Measurements from ENCODE around the gene XRCC5. TPM values are rescaled to one million over a fixed set of nuclear protein-coding genes. Genes with fewer than 3 reads are reported as not detected.

The XRCC5 gene
- total RNA-seq, 1 experiment from 2014 or later = 618 TPM

DNA sequence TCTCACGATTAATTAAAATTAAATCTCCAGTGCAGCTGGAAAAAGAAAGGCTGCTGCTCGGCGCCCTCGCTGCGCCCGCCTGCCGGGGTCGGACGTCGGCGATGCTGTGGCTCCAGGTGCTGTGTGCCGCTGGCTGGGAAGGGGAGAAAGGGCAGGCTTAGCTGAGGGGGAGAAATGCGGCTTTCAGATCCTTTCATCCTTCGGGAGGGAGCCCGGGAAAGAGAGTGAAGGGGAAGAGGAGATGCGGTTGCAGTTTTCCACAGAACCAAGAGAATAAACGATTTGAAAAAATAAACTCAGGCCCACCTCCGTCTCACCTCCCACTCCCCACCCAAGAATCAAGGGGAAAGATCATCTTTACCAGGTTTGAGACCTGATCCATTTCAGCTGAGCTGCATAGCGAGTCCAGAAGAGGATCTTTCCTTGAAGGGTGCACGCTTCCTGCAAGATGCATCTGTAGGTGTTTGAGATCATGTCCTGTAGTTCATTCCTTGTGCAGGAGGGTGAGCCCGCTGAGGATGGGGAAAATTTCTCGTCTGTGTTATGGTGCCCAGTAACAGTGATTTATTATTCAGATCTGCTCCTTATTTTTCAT lies 26.9 kb upstream of the XRCC5 start:
- no peak overlapping the region for H3K18ac ChIP-seq (ENCODE audit: insufficient read length, low read depth, low read length)
- H3K9ac ChIP-seq (ENCODE audit: extremely low read depth, insufficient read length, low read length) = peak overlapping the region; percentile 90
- H4K20me1 ChIP-seq (ENCODE audit: control insufficient read depth, insufficient read depth, insufficient read length) = no peaks in the 10 kb centered on the region
- peak overlapping the region; percentile 87 for H3K14ac ChIP-seq (ENCODE audit: insufficient read depth, low read length)
- no peaks in the 10 kb centered on the region for H3K79me2 ChIP-seq (ENCODE audit: insufficient read depth, low read length)
- WGBS (ENCODE audit: extremely low coverage, insufficient read length, low lambda C conversion rate) = no CpG with 5 or more reads among the region's 22 CpGs
- H2AFZ ChIP-seq (ENCODE audit: low read length) = no peak overlapping the region
- H2BK20ac ChIP-seq (ENCODE audit: low read depth, low read length, poor library complexity, severe bottlenecking) = no peak overlapping the region
- H2BK15ac ChIP-seq (ENCODE audit: low read depth, low read length) = no peak overlapping the region
- H4K91ac ChIP-seq (ENCODE audit: insufficient read length, low read depth, low read length) = no peak overlapping the region
- H4K5ac ChIP-seq (ENCODE audit: insufficient read length, low read depth, low read length) = peak overlapping the region; percentile 73
- peaks cover 12% of the 10 kb centered on the region for H3K4me1 ChIP-seq (ENCODE audit: insufficient read depth, low read length)
- no peak overlapping the region for H2BK5ac ChIP-seq (ENCODE audit: insufficient read length, low read length)
- peaks cover 0 to 3% (median 0%) of the 10 kb centered on the region in 3 experiments; a peak in 3 of 7 replicates for H3K36me3 Mint-ChIP-seq (ENCODE audit: insufficient read depth in 1 of 3, low read depth in 3 of 3)
- no peaks in the 10 kb centered on the region; the same call in 1 of the 2 replicates for H3K27me3 Mint-ChIP-seq (ENCODE audit: low read depth)
- peak overlapping the region; percentile 89 to 90 for H3K4me3 Mint-ChIP-seq
- DNase-seq = peak; percentile 33
- H4K8ac ChIP-seq (replicated peaks; ENCODE audit: insufficient read length, low read depth, low read length) = no peak overlapping the region
- no peak overlapping the region for H2BK12ac ChIP-seq (ENCODE audit: insufficient read length, low read depth, low read length)
- no peaks in the 10 kb centered on the region; the same call in 1 of the 2 replicates for H3K27me3 ChIP-seq (ENCODE audit: insufficient read depth, low read length)
- no peak overlapping the region for H3K56ac ChIP-seq (ENCODE audit: insufficient read length, low read depth, low read length)
- no peak overlapping the region for H3K23ac ChIP-seq (ENCODE audit: insufficient read length, low read depth, low read length)
- H3T11ph ChIP-seq (ENCODE audit: low read length) = no peak overlapping the region
- peak overlapping the region; percentile 93 to 96 (median 94); a peak in 5 of 7 replicates for H3K27ac Mint-ChIP-seq
- peaks cover 15% of the 10 kb centered on the region for H3K23me2 ChIP-seq (ENCODE audit: insufficient read length, low read depth, low read length, poor library complexity, severe bottlenecking)
- no peaks in the 10 kb centered on the region for H3K9me3 Mint-ChIP-seq
- H3K4me2 ChIP-seq (ENCODE audit: insufficient read depth, insufficient read length, low read length) = peak overlapping the region; percentile 95
- no peak overlapping the region for H3K4ac ChIP-seq (ENCODE audit: low read depth, low read length)
- no peak overlapping the region for H2AK5ac ChIP-seq (ENCODE audit: insufficient read length, low read length)
- TF ChIP-seq, protein P1, sequence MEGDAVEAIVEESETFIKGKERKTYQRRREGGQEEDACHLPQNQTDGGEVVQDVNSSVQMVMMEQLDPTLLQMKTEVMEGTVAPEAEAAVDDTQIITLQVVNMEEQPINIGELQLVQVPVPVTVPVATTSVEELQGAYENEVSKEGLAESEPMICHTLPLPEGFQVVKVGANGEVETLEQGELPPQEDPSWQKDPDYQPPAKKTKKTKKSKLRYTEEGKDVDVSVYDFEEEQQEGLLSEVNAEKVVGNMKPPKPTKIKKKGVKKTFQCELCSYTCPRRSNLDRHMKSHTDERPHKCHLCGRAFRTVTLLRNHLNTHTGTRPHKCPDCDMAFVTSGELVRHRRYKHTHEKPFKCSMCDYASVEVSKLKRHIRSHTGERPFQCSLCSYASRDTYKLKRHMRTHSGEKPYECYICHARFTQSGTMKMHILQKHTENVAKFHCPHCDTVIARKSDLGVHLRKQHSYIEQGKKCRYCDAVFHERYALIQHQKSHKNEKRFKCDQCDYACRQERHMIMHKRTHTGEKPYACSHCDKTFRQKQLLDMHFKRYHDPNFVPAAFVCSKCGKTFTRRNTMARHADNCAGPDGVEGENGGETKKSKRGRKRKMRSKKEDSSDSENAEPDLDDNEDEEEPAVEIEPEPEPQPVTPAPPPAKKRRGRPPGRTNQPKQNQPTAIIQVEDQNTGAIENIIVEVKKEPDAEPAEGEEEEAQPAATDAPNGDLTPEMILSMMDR (conservative IDR thresholded peaks at IDR 0.05) = no peak
- no peak overlapping the region for H3K27ac ChIP-seq (ENCODE audit: insufficient read length, low read depth, low read length)
- H3K4me1 Mint-ChIP-seq = peaks cover 31 to 37% of the 10 kb centered on the region in 2 experiments
- H2BK120ac ChIP-seq (ENCODE audit: low read depth, low read length, poor library complexity, severe bottlenecking) = no peak overlapping the region
- H3K9me3 ChIP-seq (ENCODE audit: control insufficient read depth, low read depth, low read length) = no peaks in the 10 kb centered on the region
- no peaks in the 10 kb centered on the region for H3K79me1 ChIP-seq (ENCODE audit: insufficient read depth, low read depth, low read length, poor library complexity, severe bottlenecking)
